GM18519 (cell line): ENCODE data around the gene RNF40.

ENCODE experiments used
- ATAC-seq: cut with Tn5 transposase; IDR thresholded peaks from one replicate; pipeline ENCODE4 v1.9.1; 2021; ENCODE audit warnings: mild to moderate bottlenecking, moderate library complexity; ENCODE audit not compliant: unreplicated experiment, low FRiP score

RNF40 gene

GRCh38 chr16:30761928-30762902, at the start of gene RNF40, which contains the start of gene CFAP119:
Gene RNF40 (plus strand): TSS chr16:30762322. CDS start chr16:30762546, 224 bp downstream.
Gene CFAP119 (minus strand): TSS chr16:30762062. CDS start chr16:30761748, 314 bp downstream.
- peak; percentile 80 for ATAC-seq

GRCh38 chr16:30715750-30716445, 46.2 kb upstream of the RNF40 start:
- no peak for ATAC-seq

GRCh38 chr16:30720086-30720485, 42.0 kb upstream of the RNF40 start:
- ATAC-seq, result no peak

- ATAC-seq, result no peak
Observed at GRCh38 chr16:30720694-30721093, 41.4 kb upstream of the RNF40 start.

- ATAC-seq, result no peak
Observed at GRCh38 chr16:30721167-30721566, 41.0 kb upstream of the RNF40 start.

GRCh38 chr16:30721606-30722005, 40.5 kb upstream of the RNF40 start:
- ATAC-seq, result no peak

GRCh38 chr16:30722443-30722842, 39.7 kb upstream of the RNF40 start:
- ATAC-seq, result no peak

- no peak for ATAC-seq
Observed at GRCh38 chr16:30722916-30723315, 39.2 kb upstream of the RNF40 start.

GRCh38 chr16:30723725-30724355, 38.3 kb upstream of the RNF40 start:
- ATAC-seq, result no peak

GRCh38 chr16:30724641-30725417, 37.3 kb upstream of the RNF40 start:
- no peak for ATAC-seq

GRCh38 chr16:30725418-30725792, 36.7 kb upstream of the RNF40 start:
- ATAC-seq, result no peak

GRCh38 chr16:30728321-30728720, 33.8 kb upstream of the RNF40 start:
- no peak for ATAC-seq

- ATAC-seq, result no peak
Observed at GRCh38 chr16:30728899-30729672, 33.0 kb upstream of the RNF40 start.

GRCh38 chr16:30731411-30731810, 30.7 kb upstream of the RNF40 start:
- no peak for ATAC-seq

- no peak for ATAC-seq
Observed at GRCh38 chr16:30736995-30737793, 24.9 kb upstream of the RNF40 start.

- ATAC-seq, result no peak
Observed at GRCh38 chr16:30737794-30738648, 24.1 kb upstream of the RNF40 start.

- no peak for ATAC-seq
Observed at GRCh38 chr16:30738984-30739951, 22.9 kb upstream of the RNF40 start.
